Activated naive CD4-positive, alpha-beta T cell treated with anti-CD3 and anti-CD28 coated beads, Interleukin-2, amount 10 ng/mL, durations not matched to agents 7 days and 5 days (primary cell): ENCODE measurements around the gene JPT2.

Experiments used
- CTCF ChIA-PET: fragments of 350-600 bp; sonication (Branson Sonifier 250); formaldehyde crosslinking; loops from one replicate; lab custom pipeline; 2021; ENCODE audit warnings: antibody characterized with exemption; lab: Charles Lee
- DNase-seq: peaks from one replicate; pipeline ENCODE4 v3.0.0-alpha.2; 2020
- H3K27ac Mint-ChIP-seq: one replicate; pipeline ENCODE4 v1.8.0; 2021; ENCODE audit warnings: mild to moderate bottlenecking, moderate library complexity, mixed read lengths
- H3K27me3 Mint-ChIP-seq: one replicate; pipeline ENCODE4 v1.8.0; 2021; ENCODE audit warnings: mild to moderate bottlenecking, mixed read lengths
- H3K36me3 Mint-ChIP-seq: one replicate; pipeline ENCODE4 v1.8.0; 2021; ENCODE audit warnings: mixed read lengths
- H3K4me1 Mint-ChIP-seq: one replicate; pipeline ENCODE4 v1.8.0; 2021; ENCODE audit warnings: mixed read lengths
- H3K4me3 Mint-ChIP-seq: one replicate; pipeline ENCODE4 v1.8.0; 2021; ENCODE audit warnings: mild to moderate bottlenecking, moderate library complexity, mixed read lengths
- H3K9me3 Mint-ChIP-seq: one replicate; pipeline ENCODE4 v1.8.0; 2021; ENCODE audit warnings: mixed read lengths

Gene JPT2

GRCh38 chr16:1656808-1657617 lies 21.1 kb upstream of the JPT2 start:
- H3K36me3 Mint-ChIP-seq, result peaks cover 20% of the 10 kb centered on the region
- CTCF ChIA-PET, result no interaction called here
- H3K27ac Mint-ChIP-seq, result no peak overlapping the region
- H3K4me1 Mint-ChIP-seq, result no peaks in the 10 kb centered on the region
- no peak overlapping the region for H3K4me3 Mint-ChIP-seq
- DNase-seq, result no peak
- no peaks in the 10 kb centered on the region for H3K27me3 Mint-ChIP-seq
- H3K9me3 Mint-ChIP-seq, result no peaks in the 10 kb centered on the region

- Mint-ChIP-seq H3K27ac (peak overlapping the region; percentile 75), H3K27me3 (no peaks in the 10 kb centered on the region), H3K36me3 (peaks cover 23% of the 10 kb centered on the region), H3K4me3 (no peak overlapping the region), H3K9me3 (no peaks in the 10 kb centered on the region), H3K4me1 (no peaks in the 10 kb centered on the region)
- no peak for DNase-seq
- CTCF ChIA-PET, result no interaction called here
Observed at GRCh38 chr16:1657841-1658240, 20.2 kb upstream of the JPT2 start.

- Mint-ChIP-seq H3K36me3 (peaks cover 30% of the 10 kb centered on the region), H3K27ac (no peak overlapping the region), H3K4me3 (no peak overlapping the region), H3K9me3 (no peaks in the 10 kb centered on the region), H3K4me1 (no peaks in the 10 kb centered on the region), H3K27me3 (no peaks in the 10 kb centered on the region)
- CTCF ChIA-PET, result no interaction called here
- DNase-seq, result no peak
Observed at GRCh38 chr16:1659031-1659430, 19.0 kb upstream of the JPT2 start.

- Mint-ChIP-seq H3K36me3 (peaks cover 26% of the 10 kb centered on the region), H3K27ac (no peak overlapping the region), H3K4me3 (no peak overlapping the region)
Observed at GRCh38 chr16:1661826-1662225, 16.3 kb upstream of the JPT2 start.

GRCh38 chr16:1662543-1662942 lies 15.5 kb upstream of the JPT2 start:
- H3K27ac Mint-ChIP-seq, result no peak overlapping the region
- no peak for DNase-seq
- no peaks in the 10 kb centered on the region for H3K9me3 Mint-ChIP-seq
- no peaks in the 10 kb centered on the region for H3K27me3 Mint-ChIP-seq
- H3K36me3 Mint-ChIP-seq, result peaks cover 28% of the 10 kb centered on the region
- H3K4me3 Mint-ChIP-seq, result no peak overlapping the region
- H3K4me1 Mint-ChIP-seq, result no peaks in the 10 kb centered on the region
- CTCF ChIA-PET, result no interaction called here

More at GRCh38 chr16:1661826-1662225, 16.3 kb upstream of the JPT2 start:
- Mint-ChIP-seq H3K9me3 (no peaks in the 10 kb centered on the region), H3K4me1 (no peaks in the 10 kb centered on the region), H3K27me3 (no peaks in the 10 kb centered on the region)
- DNase-seq, result no peak
- CTCF ChIA-PET, result no interaction called here

- CTCF ChIA-PET, result interaction anchor here (1.4 kb wide), 1 partner anchor 12 kb away, joined by 4 read pairs; the partner anchor contains the start of gene JPT2
- H3K4me3 Mint-ChIP-seq, result no peak overlapping the region
- DNase-seq, result no peak
- H3K27ac Mint-ChIP-seq, result no peak overlapping the region
- H3K9me3 Mint-ChIP-seq, result no peaks in the 10 kb centered on the region
- H3K4me1 Mint-ChIP-seq, result no peaks in the 10 kb centered on the region
- H3K27me3 Mint-ChIP-seq, result no peaks in the 10 kb centered on the region
- H3K36me3 Mint-ChIP-seq, result peaks cover 44% of the 10 kb centered on the region
Observed at GRCh38 chr16:1665829-1666228, 12.2 kb upstream of the JPT2 start.

GRCh38 chr16:1666316-1666715 lies 11.8 kb upstream of the JPT2 start:
- Mint-ChIP-seq H3K27me3 (no peaks in the 10 kb centered on the region), H3K4me3 (no peak overlapping the region), H3K27ac (no peak overlapping the region), H3K36me3 (peaks cover 49% of the 10 kb centered on the region), H3K4me1 (no peaks in the 10 kb centered on the region), H3K9me3 (no peaks in the 10 kb centered on the region)
- DNase-seq, result no peak
- CTCF ChIA-PET, result interaction anchor here (1.4 kb wide), 1 partner anchor 11 kb away, joined by 4 read pairs; the partner anchor contains the start of gene JPT2

GRCh38 chr16:1667271-1667670 lies 10.8 kb upstream of the JPT2 start:
- H3K27ac Mint-ChIP-seq, result no peak overlapping the region
- H3K4me3 Mint-ChIP-seq, result no peak overlapping the region
- no peaks in the 10 kb centered on the region for H3K4me1 Mint-ChIP-seq
- H3K36me3 Mint-ChIP-seq, result peaks cover 54% of the 10 kb centered on the region
- no peaks in the 10 kb centered on the region for H3K9me3 Mint-ChIP-seq
- CTCF ChIA-PET, result no interaction called here
- no peaks in the 10 kb centered on the region for H3K27me3 Mint-ChIP-seq
- no peak for DNase-seq

- no peak for DNase-seq
- CTCF ChIA-PET, result no interaction called here
- H3K4me3 Mint-ChIP-seq, result no peak overlapping the region
- no peak overlapping the region for H3K27ac Mint-ChIP-seq
- no peaks in the 10 kb centered on the region for H3K9me3 Mint-ChIP-seq
- H3K4me1 Mint-ChIP-seq, result no peaks in the 10 kb centered on the region
- no peaks in the 10 kb centered on the region for H3K27me3 Mint-ChIP-seq
- H3K36me3 Mint-ChIP-seq, result peaks cover 55% of the 10 kb centered on the region
Observed at GRCh38 chr16:1667916-1668315, 10.2 kb upstream of the JPT2 start.

- H3K4me3 Mint-ChIP-seq, result no peak overlapping the region
- H3K27me3 Mint-ChIP-seq, result no peaks in the 10 kb centered on the region
- H3K27ac Mint-ChIP-seq, result no peak overlapping the region
- CTCF ChIA-PET, result interaction anchor here (1.4 kb wide), 1 partner anchor 13 kb away, joined by 5 read pairs; no protein-coding TSS in a partner anchor
- H3K9me3 Mint-ChIP-seq, result no peaks in the 10 kb centered on the region
- H3K36me3 Mint-ChIP-seq, result peaks cover 58% of the 10 kb centered on the region
- H3K4me1 Mint-ChIP-seq, result no peaks in the 10 kb centered on the region
- DNase-seq, result no peak
Observed at GRCh38 chr16:1668612-1669319, 9.3 kb upstream of the JPT2 start.

- H3K4me3 Mint-ChIP-seq, result no peak overlapping the region
- CTCF ChIA-PET, result interaction anchor here (1.4 kb wide), 1 partner anchor 14 kb away, joined by 5 read pairs; no protein-coding TSS in a partner anchor
- no peak for DNase-seq
- no peaks in the 10 kb centered on the region for H3K9me3 Mint-ChIP-seq
- no peak overlapping the region for H3K27ac Mint-ChIP-seq
- no peaks in the 10 kb centered on the region for H3K4me1 Mint-ChIP-seq
- H3K36me3 Mint-ChIP-seq, result peaks cover 61% of the 10 kb centered on the region
- no peaks in the 10 kb centered on the region for H3K27me3 Mint-ChIP-seq
Observed at GRCh38 chr16:1669698-1670097, 8.4 kb upstream of the JPT2 start.

- Mint-ChIP-seq H3K4me1 (no peaks in the 10 kb centered on the region), H3K4me3 (no peak overlapping the region), H3K27me3 (no peaks in the 10 kb centered on the region), H3K36me3 (peaks cover 64% of the 10 kb centered on the region), H3K9me3 (no peaks in the 10 kb centered on the region), H3K27ac (no peak overlapping the region)
- DNase-seq, result no peak
- CTCF ChIA-PET, result no interaction called here
Observed at GRCh38 chr16:1670371-1670770, 7.7 kb upstream of the JPT2 start.

- Mint-ChIP-seq H3K4me1 (no peaks in the 10 kb centered on the region), H3K27me3 (no peaks in the 10 kb centered on the region), H3K4me3 (no peak overlapping the region), H3K27ac (peak overlapping the region; percentile 7), H3K9me3 (no peaks in the 10 kb centered on the region), H3K36me3 (peaks cover 67% of the 10 kb centered on the region)
- CTCF ChIA-PET, result no interaction called here
- DNase-seq, result no peak
Observed at GRCh38 chr16:1670866-1671265, 7.2 kb upstream of the JPT2 start.

GRCh38 chr16:1673424-1674151 lies 4.5 kb upstream of the JPT2 start:
- H3K27ac Mint-ChIP-seq, result no peak overlapping the region
- H3K27me3 Mint-ChIP-seq, result no peaks in the 10 kb centered on the region
- H3K9me3 Mint-ChIP-seq, result no peaks in the 10 kb centered on the region
- H3K36me3 Mint-ChIP-seq, result peaks cover 55% of the 10 kb centered on the region
- DNase-seq, result no peak
- CTCF ChIA-PET, result no interaction called here
- no peak overlapping the region for H3K4me3 Mint-ChIP-seq
- peaks cover 10% of the 10 kb centered on the region for H3K4me1 Mint-ChIP-seq
